OCI-LY1 (cell line): Measurements from ENCODE around the gene UQCC5.

ENCODE experiments used
- CTCF ChIP-seq: fragments of 200-600 bp; sonication (generic), shearing (Covaris generic); IDR thresholded peaks from 2 replicates; pipeline ENCODE4 v1.5.1; 2017; ENCODE audit warnings: mild to moderate bottlenecking, antibody characterized with exemption, low read length, moderate library complexity, mixed read lengths
- EZH2 ChIP-seq: fragments of 200-600 bp; sonication (generic), shearing (Covaris generic); IDR thresholded peaks from 2 replicates; pipeline ENCODE4 v1.8.0; 2017; ENCODE audit warnings: borderline replicate concordance, mixed run types, mild to moderate bottlenecking, antibody characterized with exemption, low read length, moderate library complexity, mixed read lengths

GRCh38 chr3:52532838-52533622 lies 3.4 kb upstream of the UQCC5 start:
- TF ChIP-seq CTCF = no peak
- TF ChIP-seq EZH2 = no peak
